Lung (tissue), 12 donors: Measurements from ENCODE around the gene CMSS1. TPM values are rescaled to one million over a fixed set of nuclear protein-coding genes. Genes with fewer than 3 reads are reported as not detected.

Experiments
- ATAC-seq: fragments of 200-7000 bp; cut with Tn5 transposase; one replicate; pipeline ENCODE4 v1.9.1; 2020; ENCODE audit warnings: moderate number of reproducible peaks; ENCODE audit not compliant: insufficient read depth, low FRiP score
- DNase-seq, 3 donors: peaks; one replicate each; pipeline ENCODE4 v3.0.0-alpha.2; 2013 to 2017
- H3K27ac ChIP-seq, 2 donors: one replicate each; pipeline ENCODE4 v1.5.1; 2013; ENCODE audit warnings: mild to moderate bottlenecking in 2 of 2, moderate library complexity in 2 of 2, control low read depth in 1 of 2, inconsistent platforms in 1 of 2, low read depth in 1 of 2, low read length in 1 of 2
- H3K27me3 ChIP-seq, 3 donors: one replicate each; pipeline ENCODE4 v1.5.1; 2013; ENCODE audit warnings: low read length in 2 of 3; ENCODE audit not compliant: control insufficient read depth in 3 of 3, insufficient read depth in 3 of 3
- H3K36me3 ChIP-seq, 4 donors: one replicate each; pipeline ENCODE4 v1.5.1; 2013; ENCODE audit warnings: low read length in 4 of 4, mild to moderate bottlenecking in 1 of 4, moderate library complexity in 1 of 4; ENCODE audit not compliant: control insufficient read depth in 4 of 4, insufficient read depth in 4 of 4
- H3K4me1 ChIP-seq, 5 donors: one replicate each; pipeline ENCODE4 v1.5.1; 2013; ENCODE audit warnings: low read length in 5 of 5, mild to moderate bottlenecking in 2 of 5, moderate library complexity in 1 of 5; ENCODE audit not compliant: control insufficient read depth in 5 of 5, insufficient read depth in 5 of 5
- H3K4me3 ChIP-seq: one replicate; pipeline ENCODE4 v1.5.1; 2013; ENCODE audit warnings: mild to moderate bottlenecking, control low read depth, moderate library complexity
- H3K9ac ChIP-seq, 2 donors: one replicate each; pipeline ENCODE4 v1.5.1; 2013; ENCODE audit warnings: low read length in 2 of 2, control low read depth in 1 of 2; ENCODE audit not compliant: insufficient read depth in 1 of 2
- H3K9me3 ChIP-seq, 4 donors: one replicate each; pipeline ENCODE4 v1.5.1; 2013; ENCODE audit warnings: low read length in 3 of 4, mild to moderate bottlenecking in 1 of 4, moderate library complexity in 1 of 4; ENCODE audit not compliant: control insufficient read depth in 4 of 4, insufficient read depth in 3 of 4
- CTCF ChIP-seq: IDR thresholded peaks from 2 replicates; pipeline ENCODE4 v1.5.1; 2012; ENCODE audit warnings: mild to moderate bottlenecking; ENCODE audit errors: control extremely low read depth, extremely low read depth
- WGBS, 2 donors: extraction: QIAGEN DNeasy Blood & Tissue Kit; methylation state at CpG; one replicate each; pipeline ENCODE4 v1.1.7; 2013; 5-methylcytosine and 5-hydroxymethylcytosine counted together
- polyA plus RNA-seq, 2 donors: library from polyadenylated mRNA; stranded (reverse); fragments of 200-250 nt; gene quantifications; one replicate each; pipeline ENCODE4 v1.2.1, GENCODE V29; 2013
- total RNA-seq, 2 donors: library from RNA; depleted of rRNA in 1 of 2; stranded (reverse); fragments of >200 nt in 1 of 2; gene quantifications; one replicate each; pipeline ENCODE4 v1.2.1, GENCODE V29; 2014 to 2021
- donor health status: control.
- donor health status: control.
- donor health status: Bipolar disorder and iron deficiency.
- donor health status: healthy.
- donor health status: DM: yes; HTN: yes; CAD: no.

Gene CMSS1
- total and polyA plus RNA-seq, 4 donors: 12.3 to 28.9 (median 22.6) TPM

- Histone ChIP-seq H3K4me3 (no peak overlapping the region), H3K9ac (peak overlapping the region in 1 of 2 donors; percentile 89), H3K4me1 (peaks cover 0 to 17% (median 7%) of the 10 kb centered on the region in 5 donors), H3K27ac (no peak overlapping the region), H3K36me3 (no peaks in the 10 kb centered on the region), H3K27me3 (no peaks in the 10 kb centered on the region), H3K9me3 (no peaks in the 10 kb centered on the region)
- no peak for ATAC-seq
- DNase-seq: no peak
- 92 to 96% methylated on average over 2 of the region's 2 CpGs for WGBS, 2 donors
- TF ChIP-seq CTCF: no peak
Measured at GRCh38 chr3:99818818-99819217, 1.2 kb downstream of the CMSS1 start.

- Histone ChIP-seq H3K36me3 (peaks cover 0 to 2% (median 0%) of the 10 kb centered on the region in 4 donors), H3K4me3 (no peak overlapping the region), H3K9ac (no peak overlapping the region), H3K27ac (no peak overlapping the region), H3K9me3 (no peaks in the 10 kb centered on the region), H3K4me1 (peaks cover 0 to 1% (median 0%) of the 10 kb centered on the region in 5 donors), H3K27me3 (no peaks in the 10 kb centered on the region)
- ATAC-seq (no peak), DNase-seq (no peak)
- 87 to 89% methylated on average over 14 of the region's 14 CpGs for WGBS, 2 donors
- TF ChIP-seq CTCF: no peak
Measured at GRCh38 chr3:99823723-99824711, 6.4 kb downstream of the CMSS1 start.

- ATAC-seq (no peak), DNase-seq (no peak)
- no peaks in the 10 kb centered on the region for H3K4me1 ChIP-seq
- no peak overlapping the region for H3K4me3 ChIP-seq
- H3K36me3 ChIP-seq: peaks cover 0 to 7% (median 0%) of the 10 kb centered on the region in 4 donors
- no peaks in the 10 kb centered on the region for H3K27me3 ChIP-seq
- no peak for TF ChIP-seq CTCF
- no peaks in the 10 kb centered on the region for H3K9me3 ChIP-seq
- H3K27ac ChIP-seq: no peak overlapping the region
- H3K9ac ChIP-seq: no peak overlapping the region
- 56 to 71% methylated on average over 3 of the region's 3 CpGs for WGBS, 2 donors
Measured at GRCh38 chr3:99825004-99825640, 7.5 kb downstream of the CMSS1 start.
